Activated CD4-positive, alpha-beta T cell treated with anti-CD3 and anti-CD28 coated beads, Interleukin-2, amount 50 U/mL, for 1 hour (primary cell): Measurements from ENCODE around the gene TMEM131L.

Source experiments
- DNase-seq: peaks from one replicate; pipeline ENCODE4 v3.0.0-alpha.2; 2020

The TMEM131L gene

DNA sequence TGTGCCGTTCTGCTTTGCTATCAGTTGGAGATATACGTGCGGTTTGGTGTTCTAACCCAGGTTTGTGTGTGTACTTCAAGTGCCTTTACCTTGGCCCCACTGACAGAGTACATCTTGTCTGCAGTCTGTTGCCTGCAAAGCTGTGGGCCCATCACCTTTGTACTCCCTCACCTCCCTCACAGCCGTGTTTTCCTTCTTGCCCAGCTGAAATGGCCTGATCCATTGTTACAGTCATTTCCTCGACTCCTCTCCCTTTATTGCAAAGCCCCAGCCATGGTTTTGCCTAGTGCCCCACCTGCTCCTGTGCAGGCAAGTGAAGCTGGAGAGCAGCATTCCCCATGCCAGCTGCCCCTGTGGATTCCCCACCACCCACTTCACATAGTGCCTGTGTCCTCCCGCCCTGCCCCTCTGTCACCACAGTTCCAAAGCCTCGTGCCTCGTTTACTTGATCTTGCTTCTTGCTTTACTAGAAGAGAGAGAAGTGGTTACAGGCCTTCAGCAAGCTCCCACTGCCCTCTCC lies 162.7 kb downstream of the TMEM131L start:
- no peak for DNase-seq

GRCh38 chr4:153629776-153630175 lies 163.6 kb downstream of the TMEM131L start:
- no peak for DNase-seq

- no peak for DNase-seq
Measured at GRCh38 chr4:153634738-153635353, 168.7 kb downstream of the TMEM131L start.

DNA sequence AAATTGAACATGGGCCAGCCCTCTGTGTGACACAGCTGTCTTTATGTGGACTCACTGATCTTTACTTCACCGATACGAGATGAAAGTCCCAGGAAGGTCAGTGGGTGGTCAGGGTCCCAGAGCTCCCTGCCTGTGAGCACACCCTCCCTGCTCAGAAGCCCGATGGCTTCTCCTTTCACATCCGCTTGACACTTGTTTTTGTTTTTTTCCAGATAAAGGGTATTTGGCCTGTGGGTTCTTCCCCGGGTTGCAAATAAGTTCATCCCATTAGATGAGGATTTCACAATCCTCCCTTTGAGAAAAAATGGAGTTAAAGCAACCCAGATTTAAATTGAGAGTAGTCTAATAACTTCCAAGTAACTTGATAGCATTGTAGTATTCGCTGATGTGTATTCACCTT lies 169.7 kb downstream of the TMEM131L start:
- no peak for DNase-seq

DNA sequence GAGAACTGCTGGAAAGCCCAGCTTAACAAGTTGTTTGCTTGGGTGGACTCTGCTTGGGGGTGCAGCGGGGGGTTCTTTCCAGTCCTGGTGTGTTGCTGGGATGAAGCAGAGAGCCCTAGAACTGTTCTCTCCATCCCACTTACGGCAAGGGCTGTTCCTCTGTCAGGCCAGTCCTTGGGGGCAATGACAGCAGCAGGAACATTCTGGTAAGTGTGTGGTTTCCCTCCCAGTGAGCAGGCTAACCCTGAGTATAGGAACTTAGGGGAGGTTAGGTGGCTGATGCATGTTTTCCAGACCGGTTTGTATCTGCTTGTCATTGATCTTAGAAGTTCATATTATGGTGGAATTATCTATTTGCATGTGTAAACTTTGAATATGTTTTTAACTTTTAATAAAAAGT lies 171.0 kb downstream of the TMEM131L start:
- DNase-seq, result no peak

DNA sequence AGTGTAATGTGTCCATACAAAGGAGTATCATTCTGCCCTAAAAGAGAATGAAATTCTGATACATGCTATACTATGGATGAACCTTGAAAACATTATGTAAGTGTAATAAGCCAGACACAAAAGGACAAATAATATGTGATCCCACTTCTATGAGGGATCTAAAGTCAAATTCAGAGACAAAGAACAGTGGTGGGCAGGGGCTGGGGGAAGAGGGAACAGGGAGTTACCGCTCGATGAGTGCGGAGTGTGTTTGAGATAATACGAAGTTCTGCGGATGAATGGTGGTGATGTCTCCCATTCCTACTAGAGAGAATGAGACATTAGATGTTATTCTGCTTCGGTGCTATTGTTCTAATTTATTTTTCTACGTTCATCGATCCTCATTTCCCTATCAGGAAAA lies 171.9 kb downstream of the TMEM131L start:
- no peak for DNase-seq

DNA sequence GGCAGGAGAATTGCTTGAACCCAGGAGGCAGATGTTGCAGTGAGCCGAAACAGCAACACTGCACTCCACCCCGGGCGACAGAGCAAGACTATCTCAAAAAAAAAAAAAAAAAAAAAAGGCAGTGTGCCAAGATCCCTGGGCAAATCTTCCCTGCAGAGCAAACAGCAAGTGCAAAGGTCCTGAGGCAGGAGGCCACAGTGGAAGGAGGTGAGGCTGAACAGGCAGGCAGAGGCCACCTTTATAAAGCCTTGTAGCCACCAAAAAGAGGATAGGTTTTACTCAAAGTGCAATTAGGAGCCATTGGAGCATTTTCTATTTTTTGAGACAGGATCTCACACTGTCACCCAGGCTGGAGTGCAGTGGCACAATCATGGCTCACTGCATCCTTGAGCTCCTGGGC lies 172.8 kb downstream of the TMEM131L start:
- no peak for DNase-seq

- no peak for DNase-seq
Measured at GRCh38 chr4:153639833-153640802, 174.0 kb downstream of the TMEM131L start.

GRCh38 chr4:153641532-153641931 lies 175.4 kb downstream of the TMEM131L start:
- no peak for DNase-seq

GRCh38 chr4:153643406-153644383 lies 177.5 kb downstream of the TMEM131L start:
- no peak for DNase-seq

GRCh38 chr4:153645183-153645582 lies 179.0 kb downstream of the TMEM131L start:
- DNase-seq, result no peak

- DNase-seq, result no peak
Measured at GRCh38 chr4:153646261-153646660, 180.1 kb downstream of the TMEM131L start.

DNA sequence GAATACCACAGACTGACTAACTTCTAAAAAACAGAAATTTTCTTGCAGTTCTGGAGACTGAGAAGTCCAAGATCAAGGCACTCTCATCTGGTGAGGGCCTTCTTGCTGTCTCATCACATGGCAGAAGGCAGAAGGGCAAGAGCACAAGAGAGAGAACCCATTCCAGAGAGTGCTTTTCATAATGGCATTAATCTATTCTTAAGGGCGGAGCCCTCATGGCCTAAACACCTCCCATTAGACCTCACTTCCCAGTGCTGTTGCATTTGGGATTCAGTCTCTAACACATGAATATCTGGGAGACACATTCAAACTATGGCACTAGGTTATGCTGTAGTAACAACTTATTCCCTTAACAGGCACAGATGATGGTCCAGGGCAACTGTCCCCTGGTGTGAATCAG lies 180.8 kb downstream of the TMEM131L start:
- no peak for DNase-seq

GRCh38 chr4:153647975-153648374 lies 181.8 kb downstream of the TMEM131L start:
- DNase-seq, result no peak

- no peak for DNase-seq
Measured at GRCh38 chr4:153649572-153649991, 183.4 kb downstream of the TMEM131L start.

- no peak for DNase-seq
Measured at GRCh38 chr4:153651116-153651515, 185.0 kb downstream of the TMEM131L start.

DNA sequence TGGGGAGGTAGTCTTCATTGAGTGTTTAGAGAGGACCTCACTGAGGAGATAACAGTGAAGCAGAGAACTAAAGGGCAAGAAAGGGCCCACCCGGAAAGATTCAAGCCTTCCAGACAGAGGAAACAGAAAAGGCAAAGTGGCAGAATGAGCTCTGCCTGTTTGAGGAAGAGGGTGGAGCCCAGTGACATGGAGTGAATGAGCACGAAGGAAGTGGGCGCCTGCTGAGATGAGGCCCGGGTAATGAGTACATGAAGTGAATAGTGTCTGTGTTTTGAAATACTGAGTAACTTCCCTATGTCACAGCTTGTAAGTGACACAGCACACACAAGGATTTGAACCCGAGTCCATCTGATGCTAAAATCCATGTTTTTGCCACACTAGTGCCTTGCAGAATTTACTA lies 185.4 kb downstream of the TMEM131L start:
- DNase-seq, result peak; percentile 29

GRCh38 chr4:153652051-153652784 lies 186.1 kb downstream of the TMEM131L start:
- DNase-seq, result no peak

DNA sequence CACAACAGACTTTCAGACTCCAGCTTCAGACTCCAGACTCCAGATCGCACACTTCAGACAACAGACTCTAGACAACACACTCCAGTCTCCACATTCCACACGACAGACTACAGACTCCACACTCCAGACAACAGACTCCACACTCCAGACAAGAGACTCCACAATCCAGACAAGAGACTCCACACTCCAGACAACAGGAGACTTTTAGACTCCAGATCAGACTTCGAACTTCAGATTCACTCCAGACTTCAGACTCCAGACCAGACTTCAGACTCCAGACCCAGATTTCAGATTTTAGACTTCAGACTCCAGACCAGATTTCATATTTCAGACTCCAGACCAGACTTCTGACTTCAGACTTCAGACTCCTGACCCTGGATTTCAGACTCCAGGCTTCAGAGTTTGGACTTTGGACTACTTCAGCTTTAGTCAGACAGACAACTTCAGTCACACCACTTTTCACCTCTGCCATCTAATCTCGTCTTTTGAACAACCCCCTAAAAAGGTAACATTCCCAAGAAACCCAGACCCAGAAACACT lies 188.9 kb downstream of the TMEM131L start:
- DNase-seq, result no peak

DNA sequence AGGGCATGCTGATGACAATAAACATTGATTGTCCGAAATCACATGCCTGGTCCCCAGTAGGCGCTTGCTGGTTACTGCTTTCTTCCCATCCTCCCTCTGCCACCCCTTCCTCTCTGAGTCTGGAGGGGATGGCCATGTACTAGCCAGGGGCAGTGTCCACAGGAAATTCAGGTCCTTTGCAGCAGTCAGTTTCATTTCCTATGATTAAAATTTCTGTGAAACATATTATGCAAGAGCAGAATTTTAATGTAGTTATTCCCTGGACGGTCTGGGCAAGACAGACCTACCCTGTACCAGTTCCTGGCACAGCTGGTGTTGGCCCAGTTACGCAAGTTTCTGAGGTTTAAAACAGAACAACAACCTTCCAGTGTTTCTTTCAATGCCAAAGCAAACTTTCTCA lies 189.8 kb downstream of the TMEM131L start:
- DNase-seq, result no peak

- DNase-seq, result no peak
Measured at GRCh38 chr4:153661215-153661822, 195.2 kb downstream of the TMEM131L start.
